A549 (cell line): ENCODE measurements around the gene GATA6. TPM values are rescaled to one million over a fixed set of nuclear protein-coding genes. Genes with fewer than 3 reads are reported as not detected.

ENCODE experiments used
- ATAC-seq, 2 experiments: fragments of 200-7000 bp in 1 of 2; fragments of >200 bp in 1 of 2; cut with Nextera tagmentation in 1 of 2; cut with Tn5 transposase in 1 of 2; 3 replicates each; pipeline versions ENCODE4 v1.8.0 to v1.9.1; 2018 to 2020; ENCODE audit warnings: mild to moderate bottlenecking in 1 of 2, moderate library complexity in 1 of 2
- CTCF ChIA-PET: fragments of 300-600 bp; sonication (Branson Sonifier 250); formaldehyde crosslinking; extraction: SDS; loops from one replicate; lab custom pipeline; 2021; ENCODE audit warnings: antibody characterized with exemption, inconsistent platforms; lab: Yijun Ruan, JAX
- POLR2A ChIA-PET: fragments of 350-600 bp; formaldehyde crosslinking; extraction: SDS; loops from one replicate; lab custom pipeline; 2021; ENCODE audit warnings: antibody characterized with exemption, inconsistent platforms; lab: Yijun Ruan, JAX
- DNase-seq, 2 experiments: peaks; one replicate each; pipeline versions ENCODE4 v3.0.0 to v3.0.0-alpha.2; 2011 to 2016; ENCODE audit warnings: low read depth in 1 of 2, low spot score in 1 of 2
- FAIRE-seq: peaks from 2 replicates; lab custom pipeline; 2011; peaks lifted over from hg19 to GRCh38; lab: Jason Lieb, UNC
- H3K27ac ChIP-seq, 2 experiments: fragments of >200 bp; sonication (Bioruptor Twin); formaldehyde crosslinking; 3 replicates each; pipeline ENCODE4 v1.5.1; 2016 to 2017
- H3K4me1 ChIP-seq: fragments of >200 bp; sonication (Bioruptor Twin); formaldehyde crosslinking; 3 replicates; pipeline ENCODE4 v1.6.1; 2016
- H3K4me2 ChIP-seq: fragments of >200 bp; sonication (Bioruptor Twin); formaldehyde crosslinking; 3 replicates; pipeline ENCODE4 v1.6.1; 2016
- H3K4me3 ChIP-seq: fragments of >200 bp; sonication (Bioruptor Twin); formaldehyde crosslinking; 3 replicates; pipeline ENCODE4 v1.5.1; 2016
- H3K9me3 ChIP-seq: fragments of >200 bp; sonication (Bioruptor Twin); formaldehyde crosslinking; 3 replicates; pipeline ENCODE4 v1.6.1; 2016
- CBX8 ChIP-seq: fragments of 200-600 bp; sonication (generic); IDR thresholded peaks from 2 replicates; pipeline ENCODE4 v1.6.1; 2016
- CEBPB ChIP-seq, 2 experiments: fragments of >200 bp in 1 of 2; sonication (Bioruptor Twin) in 1 of 2; formaldehyde crosslinking in 1 of 2; IDR thresholded peaks; 2 replicates each; pipeline ENCODE4 v1.6.1; 2012 to 2016
- E2F6 ChIP-seq: IDR thresholded peaks from 2 replicates; pipeline ENCODE4 v1.6.1; 2012; ENCODE audit warnings: low read depth, borderline replicate concordance
- EHMT2 ChIP-seq: fragments of 200-600 bp; sonication (generic); IDR thresholded peaks from 2 replicates; pipeline ENCODE4 v1.6.1; 2016; ENCODE audit warnings: antibody characterized with exemption, low read depth, mild to moderate bottlenecking, moderate library complexity
- ELK1 ChIP-seq: fragments of 150-350 bp; IDR thresholded peaks from 2 replicates; pipeline ENCODE4 v1.6.1; 2014; ENCODE audit warnings: low read depth, mild to moderate bottlenecking, low read length
- ESRRA ChIP-seq: fragments of 150-350 bp; IDR thresholded peaks from 2 replicates; pipeline ENCODE4 v1.6.1; 2014; ENCODE audit warnings: mild to moderate bottlenecking, low read length, borderline replicate concordance
- GATA3 ChIP-seq: IDR thresholded peaks from 2 replicates; pipeline ENCODE4 v1.6.1; 2012; ENCODE audit warnings: borderline replicate concordance
- HEYL ChIP-seq: fragments of 250-450 bp; sonication (Bioruptor Pico); IDR thresholded peaks from 2 replicates; pipeline ENCODE4 v1.8.0; 2021; ENCODE audit warnings: mild to moderate bottlenecking, moderate library complexity
- HMGXB4 ChIP-seq: fragments of 250-450 bp; sonication (Bioruptor Pico); IDR thresholded peaks from 2 replicates; pipeline ENCODE4 v1.5.0; 2021; ENCODE audit warnings: mild to moderate bottlenecking, moderate library complexity, borderline replicate concordance
- HOXB13 ChIP-seq: fragments of 250-450 bp; sonication (Bioruptor Pico); IDR thresholded peaks from 2 replicates; pipeline ENCODE4 v1.5.0; 2020; ENCODE audit warnings: low read depth, mild to moderate bottlenecking, moderate library complexity
- JUN ChIP-seq, 2 experiments: fragments of >200 bp; sonication (Bioruptor Twin); formaldehyde crosslinking; IDR thresholded peaks; 2 replicates in 1 of 2; 3 replicates in 1 of 2; pipeline ENCODE4 v1.6.1; 2016 to 2017
- NR3C1 ChIP-seq: fragments of >200 bp; sonication (Bioruptor Twin); formaldehyde crosslinking; IDR thresholded peaks from 3 replicates; pipeline ENCODE4 v1.6.1; 2017
- PBX3 ChIP-seq: IDR thresholded peaks from 2 replicates; pipeline ENCODE4 v1.6.1; 2012
- POLR2A ChIP-seq: IDR thresholded peaks from 2 replicates; pipeline ENCODE4 v1.6.1; 2012; ENCODE audit warnings: mild to moderate bottlenecking, low read length
- RCOR1 ChIP-seq: fragments of 150-350 bp; IDR thresholded peaks from 2 replicates; pipeline ENCODE4 v1.6.1; 2014; ENCODE audit warnings: antibody characterized with exemption, low read length, low read depth
- REST ChIP-seq: fragments of 200-600 bp; sonication (generic); IDR thresholded peaks from 2 replicates; pipeline ENCODE4 v1.6.1; 2016; ENCODE audit warnings: antibody characterized with exemption, mild to moderate bottlenecking, moderate library complexity
- RFX5 ChIP-seq: fragments of 450-650 bp; IDR thresholded peaks from 2 replicates; pipeline ENCODE4 v1.7.1; 2014; ENCODE audit warnings: antibody characterized with exemption, mild to moderate bottlenecking, moderate library complexity
- RNF2 ChIP-seq: fragments of 200-600 bp; sonication (generic); IDR thresholded peaks from 2 replicates; pipeline ENCODE4 v1.6.1; 2016; ENCODE audit warnings: low read depth, mild to moderate bottlenecking, antibody characterized with exemption, moderate library complexity, borderline replicate concordance
- ZC3H11A ChIP-seq: fragments of 450-650 bp; IDR thresholded peaks from 2 replicates; pipeline ENCODE4 v1.6.1; 2014; ENCODE audit warnings: antibody characterized with exemption, mild to moderate bottlenecking
- ZFP36 ChIP-seq: fragments of 450-650 bp; IDR thresholded peaks from 2 replicates; pipeline ENCODE4 v1.6.1; 2014; ENCODE audit warnings: borderline replicate concordance; ENCODE audit not compliant: partially characterized antibody
- WGBS: methylation state at CpG from one replicate; pipeline ENCODE4 v1.1.6; 2017; ENCODE audit errors: missing lambda C conversion rate; 5-methylcytosine and 5-hydroxymethylcytosine counted together
- polyA plus RNA-seq, 4 experiments: library from polyadenylated mRNA; depleted of rRNA in 3 of 4; stranded (reverse); fragments of >200 nt; fragmentation: RNase III in 1 of 4; extraction: RNeasy Plus Mini Kit Qiagen cat#74134 plus additional on column Dnase treatment in 1 of 4; gene quantifications; 2 replicates in 3 of 4; 3 replicates in 1 of 4; pipeline ENCODE4 v1.2.3, GENCODE V29; 2011 to 2017

The GATA6 gene
- polyA plus RNA-seq, 2 of the 4 experiments (the other 2 are of a cell fraction): 1.2 to 1.3 TPM

GRCh38 chr18:22229456-22230124, 60.2 kb downstream of the GATA6 start:
- POLR2A ChIA-PET: no interaction called here
- Histone ChIP-seq H3K9me3 (no peaks in the 10 kb centered on the region), H3K4me1 (peaks cover 17% of the 10 kb centered on the region), H3K4me3 (no peak overlapping the region)
- WGBS: 78% methylated on average over 7 of the region's 7 CpGs
- FAIRE-seq: no peak
- no peak for ATAC-seq
- TF ChIP-seq REST (no peak), ZC3H11A (no peak), RCOR1 (no peak), CEBPB (IDR thresholded peaks at IDR 0.05) (no peak), RFX5 (no peak), E2F6 (no peak), NR3C1 (no peak), POLR2A (no peak), HMGXB4 (CRISPR knock-in tag) (no peak), ZFP36 (no peak), HEYL (CRISPR knock-in tag) (no peak), EHMT2 (no peak), JUN (IDR thresholded peaks at IDR 0.05) (no peak), ELK1 (no peak), ESRRA (no peak), GATA3 (no peak), CBX8 (no peak), RNF2 (no peak), PBX3 (no peak), HOXB13 (CRISPR knock-in tag) (no peak)
- TF ChIP-seq, all 56 proteins: peak for 0
- Histone ChIP-seq H3K27ac (peak overlapping the region in 1 of 2 experiments; percentile 22; a peak in 2 of 6 replicates), H3K4me2 (peak overlapping the region; percentile 24; the same call in 1 of the 3 replicates)
- DNase-seq: no peak
- CTCF ChIA-PET: no interaction called here
